SKM-1 (cell line): ENCODE results near the gene PLPPR2.
"Not testable (repeated sequence)": the region's sequence is repeated elsewhere in the genome, so short reads cannot be mapped to it uniquely, and the experiment has no call there.

Experiments used
- DNase-seq: peaks from one replicate; lab custom pipeline; 2025; ENCODE audit not compliant: unreplicated experiment; lab: John Stamatoyannopoulos, UW

Gene PLPPR2

GRCh38 chr19:11370744-11371143 is 15.5 kb downstream of the PLPPR2 start:
- DNase-seq = no peak

DNA sequence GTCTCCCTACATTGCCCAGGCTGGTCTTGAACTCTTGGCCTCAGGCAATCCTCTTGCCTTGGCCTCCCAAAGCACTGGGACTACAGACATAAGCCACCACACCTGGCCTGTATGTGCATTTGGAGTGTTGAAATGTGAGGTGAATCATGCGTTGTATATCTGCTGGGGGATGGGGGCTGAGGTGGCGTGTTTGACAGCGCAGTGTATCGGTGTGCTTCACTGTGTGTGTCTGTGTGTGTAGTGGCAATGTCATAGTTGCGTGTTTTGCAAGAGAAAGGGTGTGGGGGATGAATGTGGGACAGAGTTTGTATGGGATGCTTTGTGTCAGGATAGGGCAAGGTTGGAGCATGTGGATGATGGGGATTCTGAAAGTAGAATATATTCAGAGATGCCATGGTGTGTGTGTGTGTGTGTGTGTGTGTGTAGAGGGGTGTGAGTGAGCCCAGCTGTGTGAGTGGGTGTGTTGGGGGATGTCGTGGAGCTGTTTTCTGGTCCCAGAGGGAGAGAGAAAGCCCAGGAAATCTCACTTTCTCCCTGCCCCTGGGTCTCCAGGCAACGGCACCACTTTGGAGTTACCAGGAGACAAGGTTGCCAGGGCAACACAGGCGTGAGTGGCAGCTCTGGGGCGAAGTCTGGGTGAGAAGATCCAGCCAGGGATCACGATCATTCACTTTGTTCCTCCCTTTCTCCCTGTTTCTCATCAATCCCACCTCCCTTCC is 18.1 kb downstream of the PLPPR2 start:
- no peak for DNase-seq

DNA sequence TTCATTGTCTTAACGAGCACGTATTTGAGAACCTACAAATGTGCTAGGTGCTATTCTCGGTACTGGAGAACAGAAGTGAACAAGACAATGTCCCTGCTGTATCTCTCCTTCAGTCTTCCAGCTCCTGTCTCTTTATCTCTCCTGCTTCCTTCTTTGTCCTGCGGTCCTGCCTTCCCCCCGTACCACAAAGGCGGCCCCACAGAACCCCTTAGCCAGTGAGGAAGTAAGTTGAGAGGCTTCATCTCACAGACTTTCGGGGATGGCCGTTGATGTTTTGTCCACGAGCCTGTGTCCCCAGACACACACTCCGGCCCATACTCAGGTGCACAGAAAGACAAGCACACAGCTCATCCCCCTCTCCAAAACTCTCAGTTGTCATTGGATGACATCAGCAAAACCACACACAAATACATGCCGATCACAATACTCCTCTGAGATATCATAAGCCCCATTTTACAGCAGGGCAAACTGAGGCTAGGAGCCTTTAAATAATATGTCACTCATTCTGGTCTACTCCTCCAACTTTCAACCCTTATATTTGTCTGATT is 18.7 kb downstream of the PLPPR2 start:
- no peak for DNase-seq

DNA sequence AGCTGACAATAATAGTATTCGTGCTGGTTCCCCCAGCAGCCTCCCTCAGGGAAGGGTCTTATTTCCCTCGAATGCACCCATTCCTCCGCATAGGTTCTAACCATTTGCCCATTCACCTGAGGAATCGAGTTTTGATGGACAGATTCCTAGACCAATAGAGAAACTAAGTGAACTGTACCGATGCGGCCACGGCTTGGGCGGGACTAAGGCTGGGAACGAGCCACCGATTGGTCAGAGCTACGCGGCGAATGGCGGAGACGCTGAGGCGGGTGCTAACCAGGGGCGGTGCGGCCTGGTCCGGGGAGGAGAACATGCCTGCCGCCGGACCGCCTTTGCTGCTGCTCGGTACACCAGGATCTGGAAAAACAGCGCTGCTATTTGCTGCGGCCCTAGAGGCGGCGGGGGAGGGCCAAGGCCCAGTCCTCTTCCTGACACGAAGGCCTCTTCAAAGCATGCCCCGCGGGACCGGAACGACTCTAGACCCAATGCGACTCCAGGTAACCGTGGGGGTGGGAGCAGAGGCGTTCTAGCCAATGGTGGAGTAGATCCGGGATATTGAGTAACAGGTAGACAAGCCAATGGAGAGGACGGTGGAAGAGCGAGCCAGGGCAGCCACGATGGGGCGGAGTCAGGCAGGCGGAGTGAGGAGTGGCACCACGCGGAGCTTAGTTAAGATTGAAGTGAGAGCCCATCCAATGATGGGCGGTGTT is 19.4 kb downstream of the PLPPR2 start, which contains the start of gene SWSAP1:
Gene SWSAP1, plus strand, starts transcription at position 234 of the 710 bp plus-strand sequence. Its CDS starts 15 bp downstream, at position 249.
- peak; percentile 100 for DNase-seq

- no peak for DNase-seq
These were observed 20.1 kb downstream of the PLPPR2 start for GRCh38 chr19:11375143-11375948.

GRCh38 chr19:11377237-11377636 is 22.0 kb downstream of the PLPPR2 start:
- no peak for DNase-seq

GRCh38 chr19:11377756-11378155 is 22.5 kb downstream of the PLPPR2 start:
- DNase-seq = no peak

DNA sequence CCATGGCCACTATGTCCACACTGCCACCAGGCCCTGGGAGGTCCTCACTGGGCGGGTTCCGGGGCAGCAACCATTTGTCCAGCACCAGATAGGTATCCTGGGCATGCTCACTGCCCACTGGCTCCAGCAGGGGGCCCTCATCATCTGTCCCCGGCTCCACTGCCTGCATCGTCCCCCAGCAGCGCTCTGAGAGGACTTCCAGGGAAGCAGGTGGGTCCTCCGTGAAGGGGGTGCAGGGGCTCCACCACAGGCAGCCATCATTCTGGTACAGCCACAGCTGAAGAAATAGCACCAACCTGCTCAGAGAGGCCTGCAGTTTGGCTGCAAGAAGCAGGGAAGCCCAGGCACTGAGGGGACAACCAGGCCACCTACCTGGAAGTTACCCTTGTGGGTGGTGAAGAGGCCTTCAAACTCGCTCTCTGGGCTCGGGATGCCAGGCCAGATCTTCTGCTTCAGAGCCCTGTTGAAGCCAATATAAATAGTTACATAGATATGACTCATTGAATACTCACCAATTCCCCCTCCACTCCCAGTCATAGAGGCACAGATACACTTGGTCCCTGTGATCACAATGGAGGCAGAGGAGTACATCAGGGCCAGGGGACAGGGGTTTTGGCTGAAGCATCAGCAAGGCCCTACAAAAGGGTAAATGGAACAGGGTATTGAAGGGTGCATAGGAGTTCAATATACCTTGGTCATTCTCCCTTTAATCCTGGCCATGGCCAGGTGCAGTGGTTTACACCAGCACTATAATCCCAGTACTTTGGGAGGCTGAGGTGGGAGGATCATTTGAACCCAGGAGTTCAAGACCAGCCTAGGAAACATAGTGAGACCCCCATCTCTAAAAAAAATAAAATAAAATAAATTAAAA is 23.3 kb downstream of the PLPPR2 start:
- no peak for DNase-seq

DNA sequence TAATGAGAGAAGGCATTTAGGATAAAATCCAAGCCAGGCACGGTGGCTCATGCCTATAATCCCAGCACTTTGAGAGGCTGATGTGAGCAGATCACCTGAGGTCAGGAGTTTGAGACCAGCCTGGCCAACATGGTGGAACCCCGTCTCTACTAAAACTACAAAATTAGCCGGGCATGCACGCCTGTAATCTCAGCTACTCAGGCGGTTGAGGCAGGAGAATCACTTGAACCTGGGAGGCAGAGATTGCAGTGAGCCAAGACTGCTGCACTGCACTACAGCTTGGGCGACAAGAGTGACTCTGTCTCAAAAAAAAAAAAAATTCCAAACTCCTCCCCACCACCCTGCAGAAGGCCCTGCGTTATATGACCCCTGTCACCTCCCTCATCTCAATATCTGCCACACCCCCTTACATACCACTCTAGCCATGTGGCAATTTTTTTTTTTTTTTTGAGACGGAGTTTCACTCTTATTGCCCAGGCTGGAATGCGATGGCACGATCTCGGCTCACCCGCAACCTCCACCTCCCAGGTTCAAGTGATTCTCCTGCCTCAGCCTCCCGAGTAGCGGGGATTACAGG is 24.1 kb downstream of the PLPPR2 start:
- not testable (repeated sequence) for DNase-seq

DNA sequence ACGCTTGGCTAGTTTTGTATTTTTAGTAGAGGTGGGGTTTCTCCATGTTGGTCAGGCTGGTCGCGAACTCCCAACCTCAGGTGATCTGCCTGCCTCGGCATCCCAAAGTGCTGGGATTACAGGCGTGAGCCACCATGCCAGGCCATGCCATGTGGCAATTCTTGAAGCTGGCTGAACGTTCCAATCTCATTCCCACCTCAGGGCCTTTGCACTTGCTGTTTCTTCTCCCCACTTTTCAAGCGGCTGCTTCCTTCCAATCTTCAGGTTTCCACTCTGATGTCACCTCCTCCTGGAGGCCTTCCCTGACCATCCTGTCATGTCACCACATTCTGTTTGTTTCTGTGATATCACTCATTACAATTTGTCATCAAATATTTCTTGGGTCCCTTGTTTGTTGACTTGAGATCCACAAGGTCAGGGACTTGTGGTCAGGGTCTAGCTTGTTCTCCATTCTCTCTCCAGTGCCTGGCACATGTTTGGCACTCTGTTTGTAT is 24.7 kb downstream of the PLPPR2 start:
- DNase-seq = no peak

DNA sequence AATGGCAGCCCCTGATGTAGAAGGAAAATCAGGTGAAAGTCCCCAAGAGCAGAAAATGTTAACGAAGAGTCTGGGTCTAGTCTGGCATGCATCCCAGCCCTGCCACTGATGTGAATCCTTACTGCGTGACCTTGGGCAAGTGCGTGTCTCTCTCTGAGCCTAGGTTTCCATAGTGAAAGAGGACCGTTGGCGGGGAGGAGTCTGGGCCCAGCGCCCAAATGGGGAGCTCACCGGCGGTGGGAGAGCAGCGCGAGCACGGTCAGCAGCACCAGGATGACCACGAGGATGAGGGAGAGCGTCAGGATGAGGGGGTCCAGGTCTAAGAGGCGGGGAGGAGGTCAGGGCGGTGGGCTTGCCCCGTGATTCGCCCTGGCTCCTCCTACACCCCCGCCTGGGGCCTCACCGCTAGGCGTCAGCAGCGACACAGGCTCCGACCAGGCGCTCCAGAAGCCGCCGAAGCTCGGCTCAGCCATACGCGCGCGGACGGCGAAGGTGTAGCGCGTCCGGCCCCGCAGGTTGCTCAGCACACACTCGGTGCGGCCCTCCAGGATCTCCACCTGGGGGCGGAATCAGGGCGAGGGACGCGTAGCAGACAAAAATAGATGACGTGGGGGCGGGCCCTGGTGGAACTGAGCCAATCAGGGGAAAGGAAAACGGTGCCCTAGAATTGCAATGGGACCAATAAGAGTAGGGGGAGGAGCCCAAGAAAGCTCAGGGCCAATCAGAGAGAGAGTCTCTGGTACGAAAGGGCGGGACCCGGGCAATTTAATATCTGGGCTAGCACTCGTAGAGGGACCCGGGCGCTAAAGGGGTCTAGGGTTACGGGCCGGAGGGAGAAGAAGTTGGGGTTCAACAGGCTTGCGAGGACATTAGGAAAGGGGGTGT is 25.7 kb downstream of the PLPPR2 start:
- DNase-seq = peak; percentile 91

- no peak for DNase-seq
These were observed 27.9 kb downstream of the PLPPR2 start for GRCh38 chr19:11382898-11383705.

DNA sequence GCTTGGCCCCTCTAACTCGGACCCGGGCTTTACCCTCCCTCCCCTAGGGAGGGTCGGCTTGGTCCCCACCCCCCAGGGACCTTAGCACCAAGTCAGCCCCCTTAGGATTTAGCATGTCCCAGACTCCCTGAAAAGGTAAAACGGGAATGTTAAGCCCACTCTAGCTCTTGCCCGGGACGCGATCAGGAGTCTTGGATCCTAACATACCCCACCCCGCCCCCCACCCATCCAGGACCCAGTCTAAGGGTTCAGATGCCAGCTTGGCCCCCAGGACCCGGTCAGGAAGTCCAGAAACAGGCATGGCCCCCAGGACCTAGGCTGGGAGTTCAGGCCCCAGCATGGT is 28.4 kb downstream of the PLPPR2 start:
- DNase-seq = no peak

- DNase-seq = no peak
These were observed 29.5 kb downstream of the PLPPR2 start for GRCh38 chr19:11384778-11385129.

- DNase-seq = no peak
These were observed 32.2 kb downstream of the PLPPR2 start for GRCh38 chr19:11387162-11388034.

GRCh38 chr19:11390359-11390758 is 35.1 kb downstream of the PLPPR2 start:
- DNase-seq = no peak

DNA sequence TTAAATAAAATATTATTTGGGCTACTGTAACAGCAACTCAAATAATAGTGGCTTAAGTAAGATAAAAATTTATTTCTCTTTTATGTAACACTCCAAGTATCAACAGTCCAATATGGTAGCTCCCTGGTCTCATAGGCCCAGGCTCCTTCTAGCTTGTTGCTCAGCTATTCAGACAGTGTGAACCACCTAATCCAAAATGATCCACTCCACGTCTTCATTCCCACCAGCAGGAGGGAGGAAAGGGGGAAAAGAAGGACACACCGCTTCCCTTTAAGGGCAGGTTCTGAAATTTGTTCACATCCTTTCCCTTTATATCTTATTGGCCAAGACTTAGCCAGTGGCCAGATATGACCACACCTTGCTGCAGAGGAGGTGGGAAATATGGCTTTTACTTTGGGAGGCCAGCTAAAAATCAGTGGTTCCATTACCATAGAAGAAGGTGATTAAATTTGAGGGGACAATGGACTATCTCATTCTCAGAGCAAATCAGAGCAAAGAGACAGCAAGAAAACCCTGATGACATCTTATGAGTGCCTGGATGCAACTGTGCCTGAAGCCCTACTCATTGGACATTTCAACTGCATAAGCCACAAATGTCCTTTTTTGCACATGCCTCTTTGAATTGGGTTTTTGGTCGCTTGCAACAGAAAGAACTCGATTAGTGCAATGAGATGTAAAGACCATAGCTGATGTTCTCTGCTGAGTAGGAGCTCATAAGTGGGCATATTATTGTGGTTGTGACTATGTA is 35.9 kb downstream of the PLPPR2 start:
- DNase-seq = no peak
